ENCODE results near the gene FAT3. TPM values are rescaled to one million over a fixed set of nuclear protein-coding genes. Genes with fewer than 3 reads are reported as not detected.

The FAT3 gene
- total and polyA plus RNA-seq, 5 donors from 2014 or later, result not detected

GRCh38 chr11:92199991-92200390, 24.6 kb upstream of the FAT3 start:
- Histone ChIP-seq H3K36me3 (ENCODE audit: control insufficient read depth, insufficient read depth, low read length) (no peaks in the 10 kb centered on the region), H3K9me3 (ENCODE audit: control insufficient read depth in 2 of 2, low read length in 2 of 2) (no peaks in the 10 kb centered on the region), H3K4me1 (ENCODE audit: control insufficient read depth, insufficient read depth, low read length, poor library complexity, severe bottlenecking) (no peaks in the 10 kb centered on the region), H3K27me3 (ENCODE audit: control insufficient read depth, insufficient read depth, low read length) (no peaks in the 10 kb centered on the region), H3K27ac (ENCODE audit: insufficient read depth, low read length, poor library complexity, severe bottlenecking) (no peak overlapping the region), H3K4me3 (ENCODE audit: low read depth, low read length) (no peak overlapping the region)
- ATAC-seq (ENCODE audit: low read depth in 2 of 2) (no peak), DNase-seq (no peak)
- Mint-ChIP-seq H3K36me3 (no peaks in the 10 kb centered on the region), H3K4me3 (no peak overlapping the region), H3K27ac (no peak overlapping the region), H3K4me1 (no peaks in the 10 kb centered on the region), H3K9me3 (peaks cover 0 to 11% (median 4%) of the 10 kb centered on the region in 7 donors), H3K27me3 (peaks cover 5% of the 10 kb centered on the region)

- ATAC-seq (ENCODE audit: low read depth in 2 of 2), result no peak
- Mint-ChIP-seq H3K4me3 (no peak overlapping the region), H3K4me1 (no peaks in the 10 kb centered on the region), H3K9me3 (peaks cover 0 to 11% (median 5%) of the 10 kb centered on the region in 7 donors), H3K27ac (no peak overlapping the region), H3K27me3 (peaks cover 5% of the 10 kb centered on the region), H3K36me3 (no peaks in the 10 kb centered on the region)
- no peaks in the 10 kb centered on the region for H3K9me3 ChIP-seq (ENCODE audit: control insufficient read depth in 2 of 2, low read length in 2 of 2)
- H3K4me1 ChIP-seq (ENCODE audit: control insufficient read depth, insufficient read depth, low read length, poor library complexity, severe bottlenecking), result no peaks in the 10 kb centered on the region
- DNase-seq, result no peak
- H3K27me3 ChIP-seq (ENCODE audit: control insufficient read depth, insufficient read depth, low read length), result no peaks in the 10 kb centered on the region
- H3K27ac ChIP-seq (ENCODE audit: insufficient read depth, low read length, poor library complexity, severe bottlenecking), result no peak overlapping the region
- no peak overlapping the region for H3K4me3 ChIP-seq (ENCODE audit: low read depth, low read length)
- H3K36me3 ChIP-seq (ENCODE audit: control insufficient read depth, insufficient read depth, low read length), result no peaks in the 10 kb centered on the region
Measured at GRCh38 chr11:92204731-92205130, 19.9 kb upstream of the FAT3 start.

GRCh38 chr11:92206441-92206840, 18.2 kb upstream of the FAT3 start:
- Mint-ChIP-seq H3K4me3 (no peak overlapping the region), H3K4me1 (no peaks in the 10 kb centered on the region), H3K9me3 (peaks cover 0 to 9% (median 4%) of the 10 kb centered on the region in 7 donors), H3K27ac (no peak overlapping the region), H3K27me3 (no peaks in the 10 kb centered on the region), H3K36me3 (no peaks in the 10 kb centered on the region)
- H3K27me3 ChIP-seq (ENCODE audit: control insufficient read depth, insufficient read depth, low read length), result no peaks in the 10 kb centered on the region
- DNase-seq, result no peak
- ATAC-seq (ENCODE audit: low read depth in 2 of 2), result no peak
- no peak overlapping the region for H3K27ac ChIP-seq (ENCODE audit: insufficient read depth, low read length, poor library complexity, severe bottlenecking)
- no peak overlapping the region for H3K4me3 ChIP-seq (ENCODE audit: low read depth, low read length)
- no peaks in the 10 kb centered on the region for H3K9me3 ChIP-seq (ENCODE audit: control insufficient read depth in 2 of 2, low read length in 2 of 2)
- H3K4me1 ChIP-seq (ENCODE audit: control insufficient read depth, insufficient read depth, low read length, poor library complexity, severe bottlenecking), result no peaks in the 10 kb centered on the region
- H3K36me3 ChIP-seq (ENCODE audit: control insufficient read depth, insufficient read depth, low read length), result no peaks in the 10 kb centered on the region

GRCh38 chr11:92211576-92212167, 12.9 kb upstream of the FAT3 start:
- Histone ChIP-seq H3K27me3 (ENCODE audit: control insufficient read depth, insufficient read depth, low read length) (no peaks in the 10 kb centered on the region), H3K4me1 (ENCODE audit: control insufficient read depth, insufficient read depth, low read length, poor library complexity, severe bottlenecking) (no peaks in the 10 kb centered on the region), H3K36me3 (ENCODE audit: control insufficient read depth, insufficient read depth, low read length) (no peaks in the 10 kb centered on the region), H3K9me3 (ENCODE audit: control insufficient read depth in 2 of 2, low read length in 2 of 2) (no peaks in the 10 kb centered on the region), H3K27ac (ENCODE audit: insufficient read depth, low read length, poor library complexity, severe bottlenecking) (no peak overlapping the region), H3K4me3 (ENCODE audit: low read depth, low read length) (no peak overlapping the region)
- H3K9me3 Mint-ChIP-seq, result peaks cover 0 to 7% (median 0%) of the 10 kb centered on the region in 7 donors
- no peaks in the 10 kb centered on the region for H3K36me3 Mint-ChIP-seq
- ATAC-seq (ENCODE audit: low read depth in 2 of 2) (no peak), DNase-seq (no peak)
- H3K27me3 Mint-ChIP-seq, result no peaks in the 10 kb centered on the region
- no peak overlapping the region for H3K27ac Mint-ChIP-seq
- H3K4me3 Mint-ChIP-seq, result no peak overlapping the region
- H3K4me1 Mint-ChIP-seq, result no peaks in the 10 kb centered on the region

GRCh38 chr11:92212530-92212929, 12.1 kb upstream of the FAT3 start:
- no peaks in the 10 kb centered on the region for H3K36me3 ChIP-seq (ENCODE audit: control insufficient read depth, insufficient read depth, low read length)
- H3K4me3 Mint-ChIP-seq, result no peak overlapping the region
- ATAC-seq (ENCODE audit: low read depth in 2 of 2), result no peak
- H3K4me1 Mint-ChIP-seq, result no peaks in the 10 kb centered on the region
- no peaks in the 10 kb centered on the region for H3K27me3 Mint-ChIP-seq
- H3K4me1 ChIP-seq (ENCODE audit: control insufficient read depth, insufficient read depth, low read length, poor library complexity, severe bottlenecking), result no peaks in the 10 kb centered on the region
- no peaks in the 10 kb centered on the region for H3K9me3 ChIP-seq (ENCODE audit: control insufficient read depth in 2 of 2, low read length in 2 of 2)
- no peaks in the 10 kb centered on the region for H3K36me3 Mint-ChIP-seq
- no peak overlapping the region for H3K27ac Mint-ChIP-seq
- H3K9me3 Mint-ChIP-seq, result peaks cover 0 to 7% (median 0%) of the 10 kb centered on the region in 7 donors
- H3K4me3 ChIP-seq (ENCODE audit: low read depth, low read length), result no peak overlapping the region
- DNase-seq, result no peak
- H3K27ac ChIP-seq (ENCODE audit: insufficient read depth, low read length, poor library complexity, severe bottlenecking), result no peak overlapping the region
- H3K27me3 ChIP-seq (ENCODE audit: control insufficient read depth, insufficient read depth, low read length), result no peaks in the 10 kb centered on the region

- Histone ChIP-seq H3K4me3 (ENCODE audit: low read depth, low read length) (no peak overlapping the region), H3K27ac (ENCODE audit: insufficient read depth, low read length, poor library complexity, severe bottlenecking) (no peak overlapping the region), H3K9me3 (ENCODE audit: control insufficient read depth in 2 of 2, low read length in 2 of 2) (no peaks in the 10 kb centered on the region), H3K36me3 (ENCODE audit: control insufficient read depth, insufficient read depth, low read length) (no peaks in the 10 kb centered on the region), H3K4me1 (ENCODE audit: control insufficient read depth, insufficient read depth, low read length, poor library complexity, severe bottlenecking) (no peaks in the 10 kb centered on the region), H3K27me3 (ENCODE audit: control insufficient read depth, insufficient read depth, low read length) (no peaks in the 10 kb centered on the region)
- Mint-ChIP-seq H3K4me1 (no peaks in the 10 kb centered on the region), H3K9me3 (peaks cover 0 to 13% (median 0%) of the 10 kb centered on the region in 7 donors), H3K27ac (no peak overlapping the region), H3K4me3 (no peak overlapping the region), H3K36me3 (no peaks in the 10 kb centered on the region), H3K27me3 (no peaks in the 10 kb centered on the region)
- DNase-seq, result no peak
- no peak for ATAC-seq (ENCODE audit: low read depth in 2 of 2)
Measured at GRCh38 chr11:92216789-92217188, 7.8 kb upstream of the FAT3 start.

GRCh38 chr11:92219476-92219875, 5.1 kb upstream of the FAT3 start:
- DNase-seq (no peak), ATAC-seq (ENCODE audit: low read depth in 2 of 2) (no peak)
- Mint-ChIP-seq H3K9me3 (peaks cover 0 to 13% (median 2%) of the 10 kb centered on the region in 7 donors), H3K36me3 (no peaks in the 10 kb centered on the region), H3K27me3 (peaks cover 17% of the 10 kb centered on the region), H3K4me1 (peaks cover 0 to 2% (median 0%) of the 10 kb centered on the region in 4 donors), H3K27ac (no peak overlapping the region), H3K4me3 (no peak overlapping the region)
- Histone ChIP-seq H3K36me3 (ENCODE audit: control insufficient read depth, insufficient read depth, low read length) (no peaks in the 10 kb centered on the region), H3K4me3 (ENCODE audit: low read depth, low read length) (no peak overlapping the region), H3K4me1 (ENCODE audit: control insufficient read depth, insufficient read depth, low read length, poor library complexity, severe bottlenecking) (no peaks in the 10 kb centered on the region), H3K27me3 (ENCODE audit: control insufficient read depth, insufficient read depth, low read length) (peaks cover 5% of the 10 kb centered on the region), H3K27ac (ENCODE audit: insufficient read depth, low read length, poor library complexity, severe bottlenecking) (no peak overlapping the region), H3K9me3 (ENCODE audit: control insufficient read depth in 2 of 2, low read length in 2 of 2) (no peaks in the 10 kb centered on the region)

GRCh38 chr11:92222701-92223100, 1.9 kb upstream of the FAT3 start:
- no peaks in the 10 kb centered on the region for H3K36me3 Mint-ChIP-seq
- H3K4me1 Mint-ChIP-seq, result peaks cover 0 to 2% (median 0%) of the 10 kb centered on the region in 4 donors
- no peaks in the 10 kb centered on the region for H3K9me3 ChIP-seq (ENCODE audit: control insufficient read depth in 2 of 2, low read length in 2 of 2)
- no peaks in the 10 kb centered on the region for H3K4me1 ChIP-seq (ENCODE audit: control insufficient read depth, insufficient read depth, low read length, poor library complexity, severe bottlenecking)
- DNase-seq (no peak), ATAC-seq (ENCODE audit: low read depth in 2 of 2) (no peak)
- no peak overlapping the region for H3K27ac ChIP-seq (ENCODE audit: insufficient read depth, low read length, poor library complexity, severe bottlenecking)
- no peak overlapping the region for H3K4me3 Mint-ChIP-seq
- H3K36me3 ChIP-seq (ENCODE audit: control insufficient read depth, insufficient read depth, low read length), result no peaks in the 10 kb centered on the region
- peaks cover 37% of the 10 kb centered on the region for H3K27me3 Mint-ChIP-seq
- no peak overlapping the region for H3K27ac Mint-ChIP-seq
- no peak overlapping the region for H3K4me3 ChIP-seq (ENCODE audit: low read depth, low read length)
- H3K27me3 ChIP-seq (ENCODE audit: control insufficient read depth, insufficient read depth, low read length), result peaks cover 9% of the 10 kb centered on the region
- H3K9me3 Mint-ChIP-seq, result peaks cover 0 to 9% (median 1%) of the 10 kb centered on the region in 7 donors
